Calu3 (cell line): ENCODE results near the gene CTDP1. TPM values are rescaled to one million over a fixed set of nuclear protein-coding genes. Genes with fewer than 3 reads are reported as not detected.

ENCODE experiments used
- BruUV-seq: library from RNA; stranded (reverse); fragments of 400-500 nt; replicated peaks from 2 replicates; lab custom pipeline; 2021; lab: Mats Ljungman, UMichigan
- CTCF ChIA-PET: fragments of 300-600 bp; sonication (Branson Sonifier 250); formaldehyde crosslinking; loops from one replicate; lab custom pipeline; 2022; ENCODE audit warnings: antibody characterized with exemption; lab: Charles Lee
- DNase-seq: peaks from one replicate; pipeline ENCODE4 v3.0.0; 2022
- H3K27ac Mint-ChIP-seq: one replicate; pipeline ENCODE4 v1.8.0; 2022; ENCODE audit warnings: mixed read lengths; ENCODE audit not compliant: unreplicated experiment
- H3K27me3 Mint-ChIP-seq: one replicate; pipeline ENCODE4 v1.8.0; 2022; ENCODE audit warnings: mixed read lengths; ENCODE audit not compliant: unreplicated experiment
- H3K36me3 Mint-ChIP-seq: one replicate; pipeline ENCODE4 v1.8.0; 2022; ENCODE audit warnings: mild to moderate bottlenecking, moderate library complexity, mixed read lengths; ENCODE audit not compliant: insufficient read depth, unreplicated experiment
- H3K4me1 Mint-ChIP-seq: one replicate; pipeline ENCODE4 v1.8.0; 2022; ENCODE audit warnings: mild to moderate bottlenecking, low read depth, mixed read lengths; ENCODE audit not compliant: unreplicated experiment
- H3K4me3 Mint-ChIP-seq: one replicate; pipeline ENCODE4 v1.8.0; 2022; ENCODE audit warnings: mild to moderate bottlenecking, low read depth, moderate library complexity, mixed read lengths; ENCODE audit not compliant: unreplicated experiment
- H3K9me3 Mint-ChIP-seq: one replicate; pipeline ENCODE4 v1.8.0; 2022; ENCODE audit warnings: low read depth, mixed read lengths; ENCODE audit not compliant: unreplicated experiment
- CTCF ChIP-seq: fragments of 200-600 bp; IDR thresholded peaks from one replicate; pipeline ENCODE4 v1.8.0; 2022; ENCODE audit warnings: antibody characterized with exemption; ENCODE audit not compliant: unreplicated experiment
- intact Hi-C: fragments of 100-400 bp; cut with micrococcal nuclease; formaldehyde crosslinking; loops from one replicate; pipeline ENCODE4 v1.10.0; 2022; ENCODE audit not compliant: unreplicated experiment
- total RNA-seq: library from RNA; stranded (reverse); gene quantifications from 2 replicates; pipeline ENCODE4 v1.2.3, GENCODE V29; 2022

Gene CTDP1
- total RNA-seq, 1 experiment from 2014 or later, result 15.6 TPM

- H3K27ac Mint-ChIP-seq, result peak overlapping the region; percentile 61
- intact Hi-C loops, result loop anchor here (2.0 kb wide), 1 partner anchor 279 kb away; no protein-coding TSS in a partner anchor
- H3K4me3 Mint-ChIP-seq, result peak overlapping the region; percentile 77
- no TSS peak for BruUV-seq
- CTCF ChIA-PET, result no interaction called here
- H3K9me3 Mint-ChIP-seq, result no peaks in the 10 kb centered on the region
- H3K4me1 Mint-ChIP-seq, result no peaks in the 10 kb centered on the region
- H3K36me3 Mint-ChIP-seq, result peaks cover 27% of the 10 kb centered on the region
- no peak for TF ChIP-seq CTCF
- DNase-seq, result no peak
- no peaks in the 10 kb centered on the region for H3K27me3 Mint-ChIP-seq
Observed at GRCh38 chr18:79681484-79682387, 2.1 kb downstream of the CTDP1 start.

DNA sequence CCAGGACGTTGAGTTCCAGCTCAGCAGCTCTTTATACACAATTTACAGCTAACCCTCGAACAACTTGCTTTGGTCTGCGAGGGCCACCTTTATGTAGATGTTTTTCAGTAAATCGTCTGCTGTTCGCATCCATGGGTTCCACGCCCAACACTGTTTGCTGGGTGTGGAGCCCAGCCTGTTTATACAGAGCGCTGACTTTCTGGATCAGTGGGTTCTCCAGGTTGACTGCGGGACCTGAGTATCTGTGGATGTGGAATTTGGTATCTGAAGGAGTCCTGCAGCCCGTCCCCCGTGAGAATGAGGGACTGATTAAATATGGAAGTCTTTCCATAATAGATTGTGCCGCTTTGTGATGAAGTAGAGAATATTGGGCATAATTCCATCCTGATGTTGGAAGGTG, 2.9 kb downstream of the CTDP1 start:
- no TSS peak for BruUV-seq
- no peak for TF ChIP-seq CTCF
- intact Hi-C loops, result no loop called here
- Mint-ChIP-seq H3K27me3 (no peaks in the 10 kb centered on the region), H3K9me3 (no peaks in the 10 kb centered on the region), H3K4me1 (no peaks in the 10 kb centered on the region), H3K4me3 (no peak overlapping the region), H3K36me3 (peaks cover 27% of the 10 kb centered on the region), H3K27ac (no peak overlapping the region)
- CTCF ChIA-PET, result no interaction called here
- no peak for DNase-seq

DNA sequence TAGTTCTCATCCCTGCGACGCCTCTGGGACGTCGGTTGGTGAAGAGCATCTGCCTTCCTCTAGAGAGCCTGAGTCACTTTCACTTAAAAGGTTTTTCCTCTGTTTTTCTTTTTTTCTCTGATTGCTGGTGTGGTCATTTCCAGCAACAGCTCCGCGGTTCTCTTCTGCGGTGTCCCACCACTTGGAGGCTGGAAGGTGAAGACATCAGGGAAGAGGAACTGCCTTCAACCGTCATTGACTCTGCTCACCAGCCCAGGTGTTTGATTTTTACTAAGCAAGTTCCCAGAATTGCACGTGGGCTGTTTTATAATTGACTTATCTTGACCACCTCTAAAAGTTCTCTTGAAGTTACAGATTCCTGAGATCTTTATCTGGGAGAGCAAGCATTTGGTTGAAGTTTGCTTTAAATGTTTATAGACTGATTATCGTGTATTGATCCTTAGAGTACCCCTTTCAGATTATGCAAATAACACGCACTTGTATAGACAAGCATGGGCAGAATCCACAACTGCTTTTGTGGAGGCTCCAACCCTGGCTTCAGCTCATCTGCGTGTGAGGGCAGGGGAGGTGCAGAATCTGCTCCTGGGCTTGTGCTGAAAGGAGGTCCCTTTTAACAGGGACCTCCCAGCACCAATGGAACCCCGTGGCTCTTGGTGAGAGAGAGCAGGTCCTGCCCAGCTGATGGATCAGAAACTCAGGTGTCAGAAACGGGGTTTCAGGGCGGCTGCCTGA, 3.5 kb downstream of the CTDP1 start:
- no peak overlapping the region for H3K27ac Mint-ChIP-seq
- no TSS peak for BruUV-seq
- H3K4me3 Mint-ChIP-seq, result no peak overlapping the region
- no peaks in the 10 kb centered on the region for H3K9me3 Mint-ChIP-seq
- no peak for DNase-seq
- CTCF ChIA-PET, result no interaction called here
- no peak for TF ChIP-seq CTCF
- H3K4me1 Mint-ChIP-seq, result no peaks in the 10 kb centered on the region
- peaks cover 27% of the 10 kb centered on the region for H3K36me3 Mint-ChIP-seq
- H3K27me3 Mint-ChIP-seq, result no peaks in the 10 kb centered on the region
- intact Hi-C loops, result no loop called here

- H3K27me3 Mint-ChIP-seq, result no peaks in the 10 kb centered on the region
- no peak overlapping the region for H3K4me3 Mint-ChIP-seq
- no peak for DNase-seq
- peaks cover 22% of the 10 kb centered on the region for H3K36me3 Mint-ChIP-seq
- CTCF ChIA-PET, result no interaction called here
- BruUV-seq, result no TSS peak
- no peaks in the 10 kb centered on the region for H3K4me1 Mint-ChIP-seq
- H3K27ac Mint-ChIP-seq, result no peak overlapping the region
- intact Hi-C loops, result no loop called here
- no peaks in the 10 kb centered on the region for H3K9me3 Mint-ChIP-seq
- TF ChIP-seq CTCF, result no peak
Observed at GRCh38 chr18:79683626-79684282, 4.2 kb downstream of the CTDP1 start.
